Activated CD4-positive, CD25-positive, alpha-beta regulatory T cell treated with anti-CD3 and anti-CD28 coated beads, Interleukin-2, amount 50 U/mL, for 16 hours (primary cell): ENCODE results near the gene LRCH1.
"Not testable (repeated sequence)": the region's sequence is repeated elsewhere in the genome, so short reads cannot be mapped to it uniquely, and the experiment has no call there.

Source experiments
- DNase-seq: peaks from one replicate; pipeline ENCODE4 v3.0.0-alpha.2; 2020; ENCODE audit warnings: low read depth, low spot score

LRCH1 gene

GRCh38 chr13:46747031-46747820 is 194.3 kb downstream of the LRCH1 start:
- DNase-seq: no peak

GRCh38 chr13:46748300-46748699 is 195.3 kb downstream of the LRCH1 start:
- DNase-seq: no peak

- no peak for DNase-seq
These were observed 197.0 kb downstream of the LRCH1 start for GRCh38 chr13:46749951-46750350.

GRCh38 chr13:46751811-46752635 is 199.1 kb downstream of the LRCH1 start:
- no peak for DNase-seq

- no peak for DNase-seq
These were observed 200.2 kb downstream of the LRCH1 start for GRCh38 chr13:46753137-46753536.

- DNase-seq: no peak
These were observed 200.9 kb downstream of the LRCH1 start for GRCh38 chr13:46753917-46754316.

GRCh38 chr13:46754812-46755211 is 201.8 kb downstream of the LRCH1 start:
- DNase-seq: no peak

- not testable (repeated sequence) for DNase-seq
These were observed 202.5 kb downstream of the LRCH1 start for GRCh38 chr13:46755508-46755907.

GRCh38 chr13:46756977-46757376 is 204.0 kb downstream of the LRCH1 start:
- no peak for DNase-seq

GRCh38 chr13:46757640-46758039 is 204.7 kb downstream of the LRCH1 start:
- DNase-seq: no peak

GRCh38 chr13:46759846-46760245 is 206.9 kb downstream of the LRCH1 start:
- DNase-seq: no peak

- no peak for DNase-seq
These were observed 208.2 kb downstream of the LRCH1 start for GRCh38 chr13:46761174-46761573.

GRCh38 chr13:46761866-46762265 is 208.9 kb downstream of the LRCH1 start:
- DNase-seq: no peak

- not testable (repeated sequence) for DNase-seq
These were observed 217.0 kb downstream of the LRCH1 start for GRCh38 chr13:46769925-46770324.

GRCh38 chr13:46771693-46772092 is 218.7 kb downstream of the LRCH1 start:
- no peak for DNase-seq

- no peak for DNase-seq
These were observed 220.6 kb downstream of the LRCH1 start for GRCh38 chr13:46773541-46773940.

- no peak for DNase-seq
These were observed 222.6 kb downstream of the LRCH1 start for GRCh38 chr13:46775385-46776107.

GRCh38 chr13:46778095-46778494 is 225.1 kb downstream of the LRCH1 start:
- DNase-seq: no peak

- no peak for DNase-seq
These were observed 225.9 kb downstream of the LRCH1 start for GRCh38 chr13:46778890-46779289.

- DNase-seq: no peak
These were observed 229.1 kb downstream of the LRCH1 start for GRCh38 chr13:46782066-46782465.

- DNase-seq: no peak
These were observed 229.7 kb downstream of the LRCH1 start for GRCh38 chr13:46782691-46783090.

- DNase-seq: no peak
These were observed 230.5 kb downstream of the LRCH1 start for GRCh38 chr13:46783504-46783903.
